OCI-LY1 (cell line): ENCODE results near the gene NCOA5.

ENCODE experiments used
- H2AFZ ChIP-seq: fragments of 200-600 bp; sonication (generic), shearing (Covaris generic); 2 replicates; pipeline ENCODE4 v1.6.0; 2014; ENCODE audit warnings: antibody characterized with exemption, mild to moderate bottlenecking, low read length
- H3F3A ChIP-seq: fragments of 200-600 bp; sonication (generic), shearing (Covaris generic); 2 replicates; pipeline ENCODE4 v1.6.0; 2014; ENCODE audit warnings: mild to moderate bottlenecking, antibody characterized with exemption, low read length, moderate library complexity; ENCODE audit not compliant: insufficient read depth
- H3K27ac ChIP-seq: fragments of 200-600 bp; sonication (generic); 2 replicates; pipeline ENCODE4 v1.5.1; 2014; ENCODE audit warnings: low read length, mixed run types, mild to moderate bottlenecking, low read depth; ENCODE audit not compliant: poor library complexity, severe bottlenecking
- H3K27me3 ChIP-seq: fragments of 200-600 bp; sonication (generic); 2 replicates; pipeline ENCODE4 v1.6.0; 2014; ENCODE audit warnings: antibody characterized with exemption, mild to moderate bottlenecking, low read length, moderate library complexity; ENCODE audit not compliant: insufficient read depth
- H3K36me3 ChIP-seq: fragments of 200-600 bp; sonication (generic); 2 replicates; pipeline ENCODE4 v1.6.1; 2014; ENCODE audit warnings: mild to moderate bottlenecking, antibody characterized with exemption, low read length, moderate library complexity, mixed read lengths; ENCODE audit not compliant: insufficient read depth
- H3K4me1 ChIP-seq: fragments of 200-600 bp; sonication (generic); 2 replicates; pipeline ENCODE4 v1.5.1; 2014; ENCODE audit warnings: mild to moderate bottlenecking, low read length, moderate library complexity; ENCODE audit not compliant: insufficient read depth, severe bottlenecking
- H3K4me2 ChIP-seq: fragments of 200-600 bp; sonication (generic), shearing (Covaris generic); 2 replicates; pipeline ENCODE4 v1.6.1; 2014; ENCODE audit warnings: low read length
- H3K4me3 ChIP-seq: fragments of 200-600 bp; sonication (generic); 2 replicates; pipeline ENCODE4 v1.5.1; 2014; ENCODE audit warnings: low read length, low read depth, mild to moderate bottlenecking, mixed read lengths; ENCODE audit not compliant: poor library complexity, severe bottlenecking
- H3K79me2 ChIP-seq: fragments of 200-600 bp; shearing (Covaris generic); 2 replicates; pipeline ENCODE4 v1.6.1; 2016; ENCODE audit warnings: mixed run types, low read length, mixed read lengths; ENCODE audit not compliant: insufficient read depth
- H3K9ac ChIP-seq: fragments of 200-600 bp; sonication (generic), shearing (Covaris generic); 2 replicates; pipeline ENCODE4 v1.6.1; 2014; ENCODE audit warnings: mild to moderate bottlenecking, low read length, mixed read lengths
- H3K9me2 ChIP-seq: fragments of 200-600 bp; sonication (generic), shearing (Covaris generic); 2 replicates; pipeline ENCODE4 v1.6.1; 2014; ENCODE audit warnings: low read depth, mild to moderate bottlenecking, low read length, mixed read lengths
- H3K9me3 ChIP-seq: fragments of 200-600 bp; shearing (Covaris generic); 2 replicates; pipeline ENCODE4 v1.6.1; 2014; ENCODE audit warnings: low read length, mixed read lengths
- H4K20me1 ChIP-seq: fragments of 200-600 bp; sonication (generic), shearing (Covaris generic); 2 replicates; pipeline ENCODE4 v1.6.0; 2016; ENCODE audit warnings: mild to moderate bottlenecking, low read length; ENCODE audit not compliant: insufficient read depth
- CTCF ChIP-seq: fragments of 200-600 bp; sonication (generic), shearing (Covaris generic); IDR thresholded peaks from 2 replicates; pipeline ENCODE4 v1.5.1; 2017; ENCODE audit warnings: mild to moderate bottlenecking, antibody characterized with exemption, low read length, moderate library complexity, mixed read lengths
- EZH2 ChIP-seq: fragments of 200-600 bp; sonication (generic), shearing (Covaris generic); IDR thresholded peaks from 2 replicates; pipeline ENCODE4 v1.8.0; 2017; ENCODE audit warnings: borderline replicate concordance, mixed run types, mild to moderate bottlenecking, antibody characterized with exemption, low read length, moderate library complexity, mixed read lengths

Gene NCOA5

DNA sequence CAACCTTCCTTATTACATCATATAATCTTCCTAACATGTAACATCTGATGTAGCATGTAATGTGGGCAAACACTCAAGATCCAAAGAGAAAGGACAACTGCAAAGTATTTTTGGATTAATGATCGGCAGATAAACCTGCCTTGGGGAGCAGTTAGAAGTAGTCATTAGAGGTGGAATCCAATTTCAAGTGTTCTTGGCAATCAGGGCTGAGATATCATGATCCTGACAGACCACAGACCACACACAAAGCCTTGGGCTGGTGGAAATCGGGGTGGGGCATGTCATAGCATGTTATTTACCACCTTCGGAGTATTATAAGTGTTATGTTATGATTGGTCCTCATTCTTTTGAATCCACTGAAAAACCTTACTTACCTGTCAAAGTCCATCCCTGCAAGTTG is 16.3 kb downstream of the NCOA5 start:
- H3K9me3 ChIP-seq = no peaks in the 10 kb centered on the region
- H3K4me3 ChIP-seq = no peak overlapping the region
- H3K9me2 ChIP-seq = no peaks in the 10 kb centered on the region
- TF ChIP-seq EZH2 = no peak
- TF ChIP-seq CTCF = no peak
- no peaks in the 10 kb centered on the region for H4K20me1 ChIP-seq
- H3K27me3 ChIP-seq = no peaks in the 10 kb centered on the region
- no peak overlapping the region for H2AFZ ChIP-seq
- H3K9ac ChIP-seq = no peak overlapping the region
- no peaks in the 10 kb centered on the region for H3F3A ChIP-seq
- H3K36me3 ChIP-seq = peaks cover 50% of the 10 kb centered on the region; the same call in 1 of the 2 replicates
- no peak overlapping the region for H3K27ac ChIP-seq
- no peaks in the 10 kb centered on the region for H3K79me2 ChIP-seq
- no peaks in the 10 kb centered on the region for H3K4me1 ChIP-seq
- H3K4me2 ChIP-seq = no peak overlapping the region

GRCh38 chr20:46073024-46073423 is 16.7 kb downstream of the NCOA5 start:
- Histone ChIP-seq H2AFZ (no peak overlapping the region), H3K79me2 (no peaks in the 10 kb centered on the region), H3K27ac (no peak overlapping the region), H3K36me3 (peaks cover 50% of the 10 kb centered on the region; the same call in 1 of the 2 replicates), H3K27me3 (no peaks in the 10 kb centered on the region), H3K9me2 (no peaks in the 10 kb centered on the region), H3K4me3 (no peak overlapping the region), H3K9me3 (no peaks in the 10 kb centered on the region), H3K4me2 (no peak overlapping the region), H3F3A (no peaks in the 10 kb centered on the region), H3K4me1 (no peaks in the 10 kb centered on the region), H4K20me1 (no peaks in the 10 kb centered on the region), H3K9ac (no peak overlapping the region)
- TF ChIP-seq CTCF (no peak), EZH2 (no peak)

DNA sequence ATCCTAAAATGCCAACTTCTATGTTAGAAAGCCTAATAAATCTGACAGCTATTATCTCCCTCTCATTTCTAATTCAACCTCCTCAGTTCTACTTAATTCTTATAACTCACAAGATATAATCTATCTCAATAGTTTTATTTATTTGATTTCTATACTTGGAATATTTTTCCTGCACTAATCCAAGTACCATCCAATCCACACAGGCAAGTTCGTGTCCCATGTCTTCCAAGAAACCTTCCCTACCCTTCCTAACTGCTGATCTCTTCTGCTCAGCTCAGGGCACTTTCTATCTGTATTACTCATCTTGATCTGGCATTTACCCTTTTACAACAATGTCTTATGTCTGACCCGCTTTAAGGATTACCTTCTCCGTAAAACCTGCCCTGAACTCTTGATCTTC is 18.2 kb downstream of the NCOA5 start:
- Histone ChIP-seq H3K9ac (no peak overlapping the region), H3K4me1 (no peaks in the 10 kb centered on the region), H4K20me1 (no peaks in the 10 kb centered on the region), H3K27me3 (no peaks in the 10 kb centered on the region), H3K4me3 (no peak overlapping the region), H3K36me3 (peaks cover 55% of the 10 kb centered on the region), H3K9me3 (no peaks in the 10 kb centered on the region), H3F3A (no peaks in the 10 kb centered on the region), H3K9me2 (no peaks in the 10 kb centered on the region), H2AFZ (no peak overlapping the region), H3K79me2 (no peaks in the 10 kb centered on the region), H3K4me2 (no peak overlapping the region), H3K27ac (no peak overlapping the region)
- TF ChIP-seq CTCF = no peak
- no peak for TF ChIP-seq EZH2
